ENCODE measurements around the gene DAPP1.

The DAPP1 gene

DNA sequence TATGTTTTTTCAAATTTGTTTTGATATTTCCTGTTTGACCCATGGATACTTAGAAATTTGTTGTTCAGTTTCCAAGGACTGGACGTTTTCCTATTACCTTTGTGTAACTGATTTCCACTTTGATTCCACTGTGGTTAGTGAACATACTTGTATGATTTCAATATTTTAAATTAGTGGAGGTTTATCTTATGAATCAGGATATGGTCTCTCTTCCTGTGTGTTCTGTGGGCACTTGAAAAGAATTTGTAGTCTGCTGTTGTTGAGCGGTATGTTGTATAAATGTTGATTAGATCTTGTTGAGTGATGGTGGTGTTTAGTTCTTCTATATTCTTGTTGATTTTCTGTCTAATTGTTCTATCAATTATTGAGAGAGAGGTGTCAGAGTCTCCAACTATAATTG is 98.8 kb downstream of the DAPP1 start:
- DNase-seq (ENCODE audit: low spot score) = no peak

DNA sequence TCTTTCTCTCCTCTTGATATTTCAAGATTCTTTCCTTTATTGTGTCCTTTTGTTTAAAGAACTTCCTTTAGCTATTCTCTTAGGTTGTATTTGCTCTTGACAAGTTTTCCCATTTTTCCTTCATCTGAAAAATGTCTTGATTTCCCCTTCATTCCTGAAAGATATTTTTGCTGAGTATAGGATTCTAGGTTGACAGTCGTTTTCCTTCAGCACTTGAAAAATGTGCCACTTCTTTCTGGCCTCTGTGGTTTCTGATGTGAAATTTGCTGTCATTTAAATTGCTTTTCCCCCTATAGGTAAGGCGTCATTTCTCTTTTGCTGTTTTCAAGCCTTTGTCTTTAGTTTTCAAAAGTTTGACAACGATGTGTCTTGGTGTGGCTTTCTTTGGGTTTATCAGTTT is 100.9 kb downstream of the DAPP1 start:
- no peak for DNase-seq (ENCODE audit: low spot score)

DNA sequence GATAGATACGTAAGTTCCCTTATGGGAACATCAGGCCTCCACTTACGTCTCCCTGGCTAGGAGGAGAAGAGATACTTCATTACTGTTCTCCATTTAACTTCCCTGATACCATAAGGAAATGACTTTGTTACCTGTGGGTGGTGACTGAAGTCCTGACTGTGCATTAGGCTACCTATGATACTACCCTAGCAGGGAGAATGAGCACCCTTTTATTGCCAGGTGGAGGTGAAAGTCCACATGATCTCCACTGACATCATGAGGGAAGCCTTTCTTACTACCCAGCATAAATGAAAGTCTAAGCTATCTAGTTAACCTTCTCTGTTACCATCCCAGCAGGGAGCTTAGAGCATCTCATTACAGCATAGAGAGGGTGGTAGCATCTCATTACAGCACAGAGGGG is 102.0 kb downstream of the DAPP1 start:
- no peak for DNase-seq (ENCODE audit: low spot score)

All from pons (tissue), 1 donor.